Activated B cell treated with CpG ODN at 0.5 μM for 24 hours (primary cell): ENCODE measurements around the gene PITX3. TPM values are rescaled to one million over a fixed set of nuclear protein-coding genes. Genes with fewer than 3 reads are reported as not detected.
"Not testable (repeated sequence)": the region's sequence is repeated elsewhere in the genome, so short reads cannot be mapped to it uniquely, and the experiment has no call there.

Experiments
- ATAC-seq: fragments of 200-7000 bp; cut with Tn5 transposase; one replicate; pipeline ENCODE4 v1.10.0; 2021; ENCODE audit warnings: low read depth, mild to moderate bottlenecking, moderate library complexity
- CTCF ChIA-PET: fragments of 350-600 bp; sonication (Branson Sonifier 250); formaldehyde crosslinking; loops from one replicate; lab custom pipeline; 2021; ENCODE audit warnings: antibody characterized with exemption; lab: Charles Lee
- POLR2A ChIA-PET: fragments of 350-600 bp; sonication (Branson Sonifier 250); formaldehyde crosslinking; loops from one replicate; lab custom pipeline; 2021; ENCODE audit warnings: antibody characterized with exemption; lab: Charles Lee
- DNase-seq: peaks from one replicate; pipeline ENCODE4 v3.0.0; 2022
- H3K27ac Mint-ChIP-seq: one replicate; pipeline ENCODE4 v1.8.0; 2020; ENCODE audit warnings: mixed read lengths
- H3K27me3 Mint-ChIP-seq: one replicate; pipeline ENCODE4 v1.8.0; 2021; ENCODE audit warnings: mixed read lengths
- H3K36me3 Mint-ChIP-seq: one replicate; pipeline ENCODE4 v1.8.0; 2021; ENCODE audit warnings: low read depth, mixed read lengths
- H3K4me1 Mint-ChIP-seq: one replicate; pipeline ENCODE4 v1.8.0; 2021; ENCODE audit warnings: mixed read lengths
- H3K4me3 Mint-ChIP-seq: one replicate; pipeline ENCODE4 v1.8.0; 2020; ENCODE audit warnings: mild to moderate bottlenecking, mixed read lengths
- H3K9me3 Mint-ChIP-seq: one replicate; pipeline ENCODE4 v1.8.0; 2020; ENCODE audit warnings: mixed read lengths
- intact Hi-C: fragments of 100-400 bp; cut with micrococcal nuclease; formaldehyde crosslinking; loops from one replicate; pipeline ENCODE4 v1.15.1; 2024
- total RNA-seq: library from RNA; stranded (reverse); gene quantifications from 2 replicates; pipeline ENCODE4 v1.2.3, GENCODE V29; 2022
- TF ChIP-seq, protein P1 (sequence below): fragments of 200-600 bp; IDR thresholded peaks from one replicate; pipeline ENCODE4 v1.8.0; 2022; ENCODE audit warnings: antibody characterized with exemption, mild to moderate bottlenecking

PITX3 gene
- total RNA-seq, 1 donor from 2014 or later, result not detected

DNA sequence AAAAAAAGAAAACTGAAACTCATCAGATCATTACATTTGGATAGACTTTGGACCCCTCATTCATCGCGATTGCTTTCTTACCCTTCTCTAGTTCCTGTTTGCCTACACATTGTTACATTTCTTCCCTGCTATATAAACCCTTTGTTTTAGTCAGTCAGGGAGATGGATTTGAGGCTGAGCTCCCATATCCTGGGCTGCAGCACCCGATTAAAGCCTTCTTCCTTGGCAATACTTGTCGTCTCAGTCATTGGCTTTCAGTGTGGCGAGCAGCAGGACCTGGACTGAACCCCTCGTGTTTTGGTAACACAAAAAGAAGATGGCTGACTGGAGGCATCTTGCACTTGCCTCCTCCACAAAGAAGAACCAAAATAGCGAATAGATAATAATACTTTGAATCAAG is 49.4 kb downstream of the PITX3 start:
- POLR2A ChIA-PET, result no interaction called here
- ATAC-seq (no peak), DNase-seq (no peak)
- Mint-ChIP-seq H3K4me1 (peaks cover 7% of the 10 kb centered on the region), H3K4me3 (no peak overlapping the region), H3K9me3 (peaks cover 10% of the 10 kb centered on the region), H3K27ac (no peak overlapping the region), H3K36me3 (no peaks in the 10 kb centered on the region), H3K27me3 (peaks cover 1% of the 10 kb centered on the region)
- TF ChIP-seq, protein P1, sequence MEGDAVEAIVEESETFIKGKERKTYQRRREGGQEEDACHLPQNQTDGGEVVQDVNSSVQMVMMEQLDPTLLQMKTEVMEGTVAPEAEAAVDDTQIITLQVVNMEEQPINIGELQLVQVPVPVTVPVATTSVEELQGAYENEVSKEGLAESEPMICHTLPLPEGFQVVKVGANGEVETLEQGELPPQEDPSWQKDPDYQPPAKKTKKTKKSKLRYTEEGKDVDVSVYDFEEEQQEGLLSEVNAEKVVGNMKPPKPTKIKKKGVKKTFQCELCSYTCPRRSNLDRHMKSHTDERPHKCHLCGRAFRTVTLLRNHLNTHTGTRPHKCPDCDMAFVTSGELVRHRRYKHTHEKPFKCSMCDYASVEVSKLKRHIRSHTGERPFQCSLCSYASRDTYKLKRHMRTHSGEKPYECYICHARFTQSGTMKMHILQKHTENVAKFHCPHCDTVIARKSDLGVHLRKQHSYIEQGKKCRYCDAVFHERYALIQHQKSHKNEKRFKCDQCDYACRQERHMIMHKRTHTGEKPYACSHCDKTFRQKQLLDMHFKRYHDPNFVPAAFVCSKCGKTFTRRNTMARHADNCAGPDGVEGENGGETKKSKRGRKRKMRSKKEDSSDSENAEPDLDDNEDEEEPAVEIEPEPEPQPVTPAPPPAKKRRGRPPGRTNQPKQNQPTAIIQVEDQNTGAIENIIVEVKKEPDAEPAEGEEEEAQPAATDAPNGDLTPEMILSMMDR, result no peak
- intact Hi-C loops, result no loop called here
- CTCF ChIA-PET, result no interaction called here

DNA sequence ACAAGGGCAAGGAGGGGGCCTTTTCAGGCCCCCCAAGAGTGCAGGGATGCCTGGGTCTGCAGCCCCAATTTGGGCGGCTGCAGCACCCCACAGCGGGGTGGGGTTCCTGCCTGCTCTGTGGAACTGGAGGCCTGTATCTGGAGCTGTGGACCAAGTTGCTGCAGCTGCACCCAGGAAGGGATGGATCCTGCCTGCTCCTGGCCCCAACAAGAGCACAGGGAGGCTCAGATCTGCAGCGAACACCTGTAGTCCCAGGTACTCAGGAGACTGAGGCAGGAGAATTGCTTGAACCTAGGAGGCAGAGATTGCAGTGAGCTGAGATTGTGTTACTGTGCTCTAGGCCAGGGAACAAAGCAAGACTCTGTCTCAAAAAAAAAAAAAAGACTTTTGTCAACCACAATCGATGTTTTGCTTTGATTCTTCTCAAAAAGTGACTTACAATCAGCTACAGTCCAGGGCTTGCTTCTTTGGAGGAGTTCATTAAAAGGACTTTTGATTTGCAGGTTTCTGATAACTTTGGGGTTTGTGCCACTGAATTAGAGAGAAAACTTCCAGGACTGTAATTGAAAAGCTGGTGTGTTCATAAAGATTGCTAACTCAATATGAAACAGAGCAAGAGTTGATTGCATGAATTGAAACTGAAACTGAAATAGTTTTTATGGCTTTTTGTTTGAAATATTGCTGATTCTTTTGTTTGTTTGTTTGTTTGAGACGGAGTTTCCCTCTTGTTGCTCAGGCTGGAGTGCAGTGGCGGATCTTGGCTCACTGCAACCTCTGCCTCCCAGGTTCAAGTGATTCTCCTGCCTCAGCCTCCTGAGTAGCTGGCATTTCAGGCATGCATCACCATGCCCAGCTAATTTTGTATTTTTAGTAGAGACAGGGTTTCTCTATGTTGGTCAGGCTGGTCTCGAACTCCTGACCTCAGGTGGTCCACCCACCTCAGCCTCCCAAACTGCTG is 52.1 kb downstream of the PITX3 start:
- intact Hi-C loops, H3K27ac Mint-ChIP-seq: not testable (repeated sequence)
- peaks cover 13% of the 10 kb centered on the region for H3K9me3 Mint-ChIP-seq

GRCh38 chr10:102188298-102188940 is 52.9 kb downstream of the PITX3 start:
- ChIA-PET CTCF (no interaction called here), POLR2A (no interaction called here)
- peaks cover 13% of the 10 kb centered on the region for H3K9me3 Mint-ChIP-seq
- no peak overlapping the region for H3K4me3 Mint-ChIP-seq
- no peaks in the 10 kb centered on the region for H3K27me3 Mint-ChIP-seq
- no peaks in the 10 kb centered on the region for H3K36me3 Mint-ChIP-seq
- TF ChIP-seq, protein P1, result no peak
- DNase-seq (no peak), ATAC-seq (no peak)
- intact Hi-C loops, result no loop called here
- peaks cover 16% of the 10 kb centered on the region for H3K4me1 Mint-ChIP-seq
- H3K27ac Mint-ChIP-seq, result no peak overlapping the region

More for the DNA sequence above, 52.1 kb downstream of the PITX3 start:
- H3K27me3 Mint-ChIP-seq, ATAC-seq, CTCF ChIA-PET, H3K36me3 Mint-ChIP-seq, DNase-seq, H3K4me3 Mint-ChIP-seq: not testable (repeated sequence)
- POLR2A ChIA-PET, result interaction anchor here (0.7 kb wide), 2 partner anchors 59 to 1236 kb away, joined by 3 read pairs; no protein-coding TSS in a partner anchor
- H3K4me1 Mint-ChIP-seq, result peaks cover 16% of the 10 kb centered on the region

GRCh38 chr10:102185811-102186527 is 55.3 kb downstream of the PITX3 start:
- DNase-seq (no peak), ATAC-seq (peak; percentile 40)
- Mint-ChIP-seq H3K36me3 (no peaks in the 10 kb centered on the region), H3K4me1 (peaks cover 16% of the 10 kb centered on the region), H3K27me3 (peaks cover 1% of the 10 kb centered on the region), H3K27ac (no peak overlapping the region), H3K4me3 (no peak overlapping the region), H3K9me3 (peaks cover 3% of the 10 kb centered on the region)
- TF ChIP-seq, protein P1, result no peak
- ChIA-PET POLR2A (interaction anchor here (1.0 kb wide), 1 partner anchor 46 kb away, joined by 7 read pairs; no protein-coding TSS in a partner anchor), CTCF (no interaction called here)
- intact Hi-C loops, result no loop called here

DNA sequence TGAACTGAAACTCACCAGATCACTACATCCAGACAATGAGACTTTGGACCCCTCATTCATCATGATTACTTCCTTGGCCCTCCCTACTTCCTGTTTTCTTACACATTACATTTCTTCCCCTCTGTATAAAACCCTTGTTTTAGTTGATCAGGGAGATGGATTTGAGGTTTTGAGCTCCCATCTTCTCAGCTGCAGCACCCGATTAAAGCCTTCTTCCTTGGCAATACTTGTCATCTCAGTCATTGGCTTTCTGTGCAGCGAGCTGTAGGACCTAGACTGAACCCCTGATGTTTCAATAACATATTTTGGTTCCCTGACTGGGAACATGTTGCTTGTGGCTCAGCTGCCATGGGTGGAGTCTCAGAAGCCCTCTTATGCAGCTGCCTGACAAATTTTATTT is 56.0 kb downstream of the PITX3 start:
- TF ChIP-seq, protein P1, result no peak
- intact Hi-C loops, result no loop called here
- POLR2A ChIA-PET, result interaction anchor here (1.0 kb wide), 1 partner anchor 45 kb away, joined by 7 read pairs; no protein-coding TSS in a partner anchor
- ATAC-seq (no peak), DNase-seq (no peak)
- Mint-ChIP-seq H3K4me1 (peaks cover 16% of the 10 kb centered on the region), H3K27ac (no peak overlapping the region), H3K36me3 (no peaks in the 10 kb centered on the region), H3K4me3 (no peak overlapping the region), H3K9me3 (peaks cover 3% of the 10 kb centered on the region), H3K27me3 (peaks cover 4% of the 10 kb centered on the region)
- CTCF ChIA-PET, result no interaction called here
